PC-9 (cell line): Measurements from ENCODE around the gene ACTR3. TPM values are rescaled to one million over a fixed set of nuclear protein-coding genes. Genes with fewer than 3 reads are reported as not detected.

ENCODE experiments used
- BruUV-seq: library from RNA; stranded (reverse); fragments of 400-500 nt; replicated peaks from 2 replicates; lab custom pipeline; 2021; lab: Mats Ljungman, UMichigan
- CTCF ChIA-PET: fragments of 300-600 bp; sonication (Branson Sonifier 250); formaldehyde crosslinking; loops from one replicate; lab custom pipeline; 2022; ENCODE audit warnings: antibody characterized with exemption; lab: Charles Lee
- POLR2A ChIA-PET: fragments of 300-600 bp; sonication (Branson Sonifier 250); formaldehyde crosslinking; loops from one replicate; lab custom pipeline; 2022; ENCODE audit warnings: antibody characterized with exemption; ENCODE audit not compliant: unreplicated experiment; lab: Charles Lee
- DNase-seq, 2 experiments: peaks; one replicate each; pipeline versions ENCODE4 v3.0.0 to v3.0.0-alpha.2; 2015 to 2022; ENCODE audit warnings: mixed read lengths in 1 of 2
- H2AFZ ChIP-seq: fragments of 200-600 bp; sonication (generic); 2 replicates; pipeline ENCODE4 v1.8.1; 2017; ENCODE audit warnings: antibody characterized with exemption
- H3F3A ChIP-seq: fragments of 200-600 bp; sonication (generic); 2 replicates; pipeline ENCODE4 v1.8.1; 2017; ENCODE audit warnings: antibody characterized with exemption, mild to moderate bottlenecking, low read depth; ENCODE audit not compliant: insufficient read depth
- H3K27ac ChIP-seq: fragments of 200-600 bp; sonication (generic); 2 replicates; pipeline ENCODE4 v1.6.1; 2016; ENCODE audit warnings: mixed run types
- H3K27me3 ChIP-seq: fragments of 200-600 bp; sonication (generic); 2 replicates; pipeline ENCODE4 v1.6.1; 2016; ENCODE audit warnings: low read depth, mixed run types; ENCODE audit not compliant: insufficient read depth
- H3K36me3 ChIP-seq: fragments of 200-600 bp; sonication (generic); 2 replicates; pipeline ENCODE4 v1.6.1; 2016; ENCODE audit warnings: low read depth, mixed run types
- H3K4me1 ChIP-seq: fragments of 200-600 bp; sonication (generic); replicated peaks from 2 replicates; pipeline ENCODE4 v1.6.1; 2016; ENCODE audit warnings: mixed run types; ENCODE audit not compliant: insufficient read depth
- H3K4me2 ChIP-seq: fragments of 200-600 bp; sonication (generic); 2 replicates; pipeline ENCODE4 v1.6.1; 2017; ENCODE audit warnings: mixed run types
- H3K4me3 ChIP-seq: fragments of 200-600 bp; sonication (generic); 2 replicates; pipeline ENCODE4 v1.6.1; 2016; ENCODE audit warnings: mixed run types
- H3K79me2 ChIP-seq: fragments of 200-600 bp; sonication (generic); 2 replicates; pipeline ENCODE4 v1.6.1; 2017; ENCODE audit warnings: low read depth, mixed run types
- H3K9me2 ChIP-seq: fragments of 200-600 bp; sonication (generic); 2 replicates; pipeline ENCODE4 v1.8.1; 2017; ENCODE audit warnings: mild to moderate bottlenecking; ENCODE audit not compliant: insufficient read depth
- H3K9me3 ChIP-seq: fragments of 200-600 bp; sonication (generic); 2 replicates; pipeline ENCODE4 v1.8.1; 2016; ENCODE audit warnings: low read depth; ENCODE audit not compliant: insufficient read depth
- H4K20me1 ChIP-seq: fragments of 200-600 bp; sonication (generic); 2 replicates; pipeline ENCODE4 v1.8.1; 2017; ENCODE audit not compliant: insufficient read depth
- CTCF ChIP-seq: fragments of 200-600 bp; sonication (generic); conservative IDR thresholded peaks from 2 replicates; pipeline ENCODE4 v1.6.1; 2017; ENCODE audit warnings: mixed run types, antibody characterized with exemption, mild to moderate bottlenecking, moderate library complexity
- EZH2 ChIP-seq: fragments of 200-600 bp; sonication (generic); IDR thresholded peaks from 2 replicates; pipeline ENCODE4 v1.8.0; 2017; ENCODE audit warnings: antibody characterized with exemption, low read depth
- intact Hi-C: fragments of 100-400 bp; cut with micrococcal nuclease; formaldehyde crosslinking; loops from one replicate; pipeline ENCODE4 v1.10.0; 2022; ENCODE audit not compliant: unreplicated experiment
- total RNA-seq: library from RNA; stranded (reverse); gene quantifications from 2 replicates; pipeline ENCODE4 v1.2.3, GENCODE V29; 2021

Gene ACTR3
- total RNA-seq, 1 experiment from 2014 or later: 222 TPM

- 0 out of 2 replicates have a peak overlapping the region, but pooled peaks have one; percentile 7 for H3K4me2 ChIP-seq
- H3F3A ChIP-seq: peaks cover 20% of the 10 kb centered on the region; the same call in 1 of the 2 replicates
- CTCF ChIA-PET: no interaction called here
- peak in 1 of 2 experiments; percentile 74 for DNase-seq
- POLR2A ChIA-PET: interaction anchor here (0.7 kb wide), 1 partner anchor 14 kb away, joined by 4 read pairs; no protein-coding TSS in a partner anchor
- H2AFZ ChIP-seq: no peak overlapping the region
- H3K9me2 ChIP-seq: no peaks in the 10 kb centered on the region
- H3K9me3 ChIP-seq: no peaks in the 10 kb centered on the region
- no peak overlapping the region for H3K27ac ChIP-seq
- H3K36me3 ChIP-seq: peaks cover 8% of the 10 kb centered on the region; the same call in 1 of the 2 replicates
- no peaks in the 10 kb centered on the region for H3K79me2 ChIP-seq
- no peak for TF ChIP-seq CTCF
- TF ChIP-seq EZH2: no peak
- intact Hi-C loops: loop anchor here (5.0 kb wide), 1 partner anchor 206 kb away; the partner anchor contains the start of gene SLC35F5
- no peak overlapping the region for H3K4me3 ChIP-seq
- H4K20me1 ChIP-seq: no peaks in the 10 kb centered on the region
- peaks cover 21% of the 10 kb centered on the region for H3K4me1 ChIP-seq
- no peaks in the 10 kb centered on the region for H3K27me3 ChIP-seq
- no TSS peak for BruUV-seq
Measured at GRCh38 chr2:113962692-113963480, 73.0 kb downstream of the ACTR3 start.

GRCh38 chr2:113963965-113964364 is 74.1 kb downstream of the ACTR3 start:
- peaks cover 20% of the 10 kb centered on the region; the same call in 1 of the 2 replicates for H3F3A ChIP-seq
- DNase-seq: no peak
- no peak overlapping the region for H3K4me2 ChIP-seq
- H2AFZ ChIP-seq: no peak overlapping the region
- CTCF ChIA-PET: no interaction called here
- intact Hi-C loops: loop anchor here (5.0 kb wide), 1 partner anchor 207 kb away; the partner anchor contains the start of gene SLC35F5
- no peak overlapping the region for H3K27ac ChIP-seq
- H4K20me1 ChIP-seq: no peaks in the 10 kb centered on the region
- no peaks in the 10 kb centered on the region for H3K9me2 ChIP-seq
- POLR2A ChIA-PET: no interaction called here
- no TSS peak for BruUV-seq
- H3K4me3 ChIP-seq: no peak overlapping the region
- no peaks in the 10 kb centered on the region for H3K36me3 ChIP-seq
- H3K27me3 ChIP-seq: no peaks in the 10 kb centered on the region
- no peak for TF ChIP-seq EZH2
- TF ChIP-seq CTCF: no peak; the same call in 1 of the 2 replicates
- H3K9me3 ChIP-seq: no peaks in the 10 kb centered on the region
- H3K79me2 ChIP-seq: no peaks in the 10 kb centered on the region
- H3K4me1 ChIP-seq: peaks cover 21% of the 10 kb centered on the region

GRCh38 chr2:113964436-113964835 is 74.5 kb downstream of the ACTR3 start:
- CTCF ChIA-PET: no interaction called here

More at GRCh38 chr2:113964436-113964835, 74.5 kb downstream of the ACTR3 start:
- Histone ChIP-seq H3K36me3 (no peaks in the 10 kb centered on the region), H3K9me3 (no peaks in the 10 kb centered on the region), H2AFZ (no peak overlapping the region), H3K27me3 (no peaks in the 10 kb centered on the region), H3K4me1 (peaks cover 21% of the 10 kb centered on the region), H3K27ac (no peak overlapping the region), H3K79me2 (no peaks in the 10 kb centered on the region), H3K9me2 (no peaks in the 10 kb centered on the region), H3K4me3 (no peak overlapping the region), H3F3A (peaks cover 20% of the 10 kb centered on the region; the same call in 1 of the 2 replicates), H3K4me2 (no peak overlapping the region), H4K20me1 (no peaks in the 10 kb centered on the region)
- no TSS peak for BruUV-seq
- POLR2A ChIA-PET: no interaction called here
- intact Hi-C loops: loop anchor here (5.0 kb wide), 1 partner anchor 207 kb away; the partner anchor contains the start of gene SLC35F5
- no peak for DNase-seq
- TF ChIP-seq CTCF (no peak), EZH2 (no peak)
